CD4-positive, alpha-beta T cell treated with Interleukin-15 for 1 hour (primary cell): ENCODE data around the gene CELSR1.
A peak's percentile ranks its signal among the peaks of the same experiment; 100 is the strongest.

Experiments used
- DNase-seq: peaks from one replicate; pipeline ENCODE4 v3.0.0-alpha.2; 2020

CELSR1 gene, protein sequence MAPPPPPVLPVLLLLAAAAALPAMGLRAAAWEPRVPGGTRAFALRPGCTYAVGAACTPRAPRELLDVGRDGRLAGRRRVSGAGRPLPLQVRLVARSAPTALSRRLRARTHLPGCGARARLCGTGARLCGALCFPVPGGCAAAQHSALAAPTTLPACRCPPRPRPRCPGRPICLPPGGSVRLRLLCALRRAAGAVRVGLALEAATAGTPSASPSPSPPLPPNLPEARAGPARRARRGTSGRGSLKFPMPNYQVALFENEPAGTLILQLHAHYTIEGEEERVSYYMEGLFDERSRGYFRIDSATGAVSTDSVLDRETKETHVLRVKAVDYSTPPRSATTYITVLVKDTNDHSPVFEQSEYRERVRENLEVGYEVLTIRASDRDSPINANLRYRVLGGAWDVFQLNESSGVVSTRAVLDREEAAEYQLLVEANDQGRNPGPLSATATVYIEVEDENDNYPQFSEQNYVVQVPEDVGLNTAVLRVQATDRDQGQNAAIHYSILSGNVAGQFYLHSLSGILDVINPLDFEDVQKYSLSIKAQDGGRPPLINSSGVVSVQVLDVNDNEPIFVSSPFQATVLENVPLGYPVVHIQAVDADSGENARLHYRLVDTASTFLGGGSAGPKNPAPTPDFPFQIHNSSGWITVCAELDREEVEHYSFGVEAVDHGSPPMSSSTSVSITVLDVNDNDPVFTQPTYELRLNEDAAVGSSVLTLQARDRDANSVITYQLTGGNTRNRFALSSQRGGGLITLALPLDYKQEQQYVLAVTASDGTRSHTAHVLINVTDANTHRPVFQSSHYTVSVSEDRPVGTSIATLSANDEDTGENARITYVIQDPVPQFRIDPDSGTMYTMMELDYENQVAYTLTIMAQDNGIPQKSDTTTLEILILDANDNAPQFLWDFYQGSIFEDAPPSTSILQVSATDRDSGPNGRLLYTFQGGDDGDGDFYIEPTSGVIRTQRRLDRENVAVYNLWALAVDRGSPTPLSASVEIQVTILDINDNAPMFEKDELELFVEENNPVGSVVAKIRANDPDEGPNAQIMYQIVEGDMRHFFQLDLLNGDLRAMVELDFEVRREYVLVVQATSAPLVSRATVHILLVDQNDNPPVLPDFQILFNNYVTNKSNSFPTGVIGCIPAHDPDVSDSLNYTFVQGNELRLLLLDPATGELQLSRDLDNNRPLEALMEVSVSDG (N-terminal part only)

DNA sequence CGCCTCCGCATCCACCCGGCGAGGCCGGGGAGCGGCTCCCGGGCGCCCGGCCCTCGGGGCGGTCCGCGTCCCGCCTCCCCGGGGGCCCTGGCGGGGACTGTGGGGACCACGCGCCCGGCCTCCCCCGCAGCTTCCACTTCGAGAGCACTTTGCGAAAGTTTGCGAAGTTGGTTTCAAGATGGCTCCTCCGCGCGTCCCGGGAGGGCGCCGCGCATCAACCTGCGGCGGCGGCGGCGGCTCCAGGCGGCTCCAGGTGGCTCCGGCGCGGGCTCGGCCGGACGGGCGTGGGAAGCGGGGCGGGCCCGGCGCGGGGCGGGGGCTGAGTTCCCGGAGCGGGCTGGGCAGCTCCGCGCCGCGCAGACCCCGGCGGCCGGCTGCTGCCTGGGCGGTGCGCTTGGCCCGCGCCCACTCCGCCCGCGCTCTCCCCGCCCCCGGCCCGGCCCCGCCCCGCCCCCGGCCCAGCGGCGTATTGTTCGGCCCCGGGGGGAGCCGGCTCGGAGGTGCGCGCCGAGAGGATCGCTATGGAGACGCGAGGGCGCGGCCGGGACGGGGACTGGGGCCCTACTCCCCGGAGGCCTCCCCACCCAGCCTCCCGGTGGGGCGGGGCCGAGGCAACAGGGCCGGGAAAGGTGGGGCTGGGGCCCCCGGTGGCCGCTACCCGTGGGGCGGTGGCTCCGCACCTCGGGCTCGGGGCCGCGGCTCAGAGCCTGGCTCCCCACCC, at the start of gene CELSR1:
TSS of gene CELSR1 (minus strand) at position 396 of the 721 bp plus-strand sequence. CDS start 450 bp downstream, outside the sequence.
- no peak for DNase-seq

DNA sequence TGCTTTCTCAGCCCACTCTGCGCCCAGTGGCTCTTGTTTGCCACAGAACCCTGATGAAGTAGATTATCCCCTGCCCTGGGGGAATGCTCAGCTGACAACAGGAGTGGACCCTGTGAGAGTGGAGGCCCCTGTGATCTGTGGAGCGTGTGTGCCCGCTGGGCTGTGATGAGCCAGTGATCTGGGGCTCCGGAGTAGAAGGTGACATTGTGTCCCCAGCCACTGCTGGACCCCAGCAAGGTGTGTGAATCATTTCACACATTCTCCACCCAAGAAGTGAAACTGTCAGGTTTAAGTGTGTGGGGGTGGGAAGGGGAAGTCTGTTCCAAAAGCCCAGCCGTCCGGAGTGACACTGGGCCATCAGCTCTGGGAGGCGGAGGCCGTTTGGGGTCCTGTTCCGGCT, 49.6 kb upstream of the CELSR1 start:
- DNase-seq = peak; percentile 38

DNA sequence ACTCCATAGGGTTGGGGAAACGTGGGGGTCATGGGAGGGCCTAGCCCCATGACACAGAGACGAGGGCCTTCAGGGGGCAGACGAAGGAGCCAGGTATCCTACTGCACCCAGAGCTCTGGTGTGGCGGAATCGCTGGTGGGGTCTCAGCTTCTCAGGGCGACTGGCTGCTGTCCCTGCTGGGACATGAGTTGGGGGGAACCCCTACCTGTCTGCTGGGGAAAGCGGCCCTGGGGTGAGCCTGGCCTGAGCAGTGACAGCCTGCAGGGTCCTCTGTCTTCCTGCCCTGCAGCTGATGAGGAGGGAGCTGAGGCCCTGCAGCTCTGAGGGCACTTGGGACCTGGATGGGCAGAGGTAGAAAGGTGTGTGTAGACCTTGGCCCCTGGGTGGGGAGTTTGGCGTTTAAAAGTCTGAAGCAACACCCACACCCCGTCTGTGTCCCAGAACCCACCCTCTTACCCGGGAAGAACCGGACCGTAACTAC, 49.2 kb upstream of the CELSR1 start:
- no peak for DNase-seq

DNA sequence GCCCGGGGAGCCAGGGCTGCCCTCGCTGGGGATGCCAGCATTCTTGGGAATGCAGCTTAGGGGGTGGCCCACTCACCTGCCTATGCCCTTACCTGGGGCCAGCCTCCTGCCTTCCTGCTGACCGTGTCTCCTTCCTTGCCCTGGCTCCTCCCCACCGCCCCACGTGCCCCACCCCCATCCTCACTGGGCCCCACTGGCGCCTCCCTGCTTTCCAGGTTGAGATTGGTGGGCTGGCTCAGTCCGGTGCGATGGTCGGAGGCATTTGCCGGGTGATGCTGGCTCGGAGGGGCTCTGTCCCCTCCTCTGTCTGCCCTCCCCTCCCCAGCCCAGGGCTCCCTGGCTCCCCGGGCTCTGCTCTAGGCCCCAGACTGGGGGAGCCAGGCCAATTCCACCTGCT, 48.7 kb upstream of the CELSR1 start:
- DNase-seq = no peak

DNA sequence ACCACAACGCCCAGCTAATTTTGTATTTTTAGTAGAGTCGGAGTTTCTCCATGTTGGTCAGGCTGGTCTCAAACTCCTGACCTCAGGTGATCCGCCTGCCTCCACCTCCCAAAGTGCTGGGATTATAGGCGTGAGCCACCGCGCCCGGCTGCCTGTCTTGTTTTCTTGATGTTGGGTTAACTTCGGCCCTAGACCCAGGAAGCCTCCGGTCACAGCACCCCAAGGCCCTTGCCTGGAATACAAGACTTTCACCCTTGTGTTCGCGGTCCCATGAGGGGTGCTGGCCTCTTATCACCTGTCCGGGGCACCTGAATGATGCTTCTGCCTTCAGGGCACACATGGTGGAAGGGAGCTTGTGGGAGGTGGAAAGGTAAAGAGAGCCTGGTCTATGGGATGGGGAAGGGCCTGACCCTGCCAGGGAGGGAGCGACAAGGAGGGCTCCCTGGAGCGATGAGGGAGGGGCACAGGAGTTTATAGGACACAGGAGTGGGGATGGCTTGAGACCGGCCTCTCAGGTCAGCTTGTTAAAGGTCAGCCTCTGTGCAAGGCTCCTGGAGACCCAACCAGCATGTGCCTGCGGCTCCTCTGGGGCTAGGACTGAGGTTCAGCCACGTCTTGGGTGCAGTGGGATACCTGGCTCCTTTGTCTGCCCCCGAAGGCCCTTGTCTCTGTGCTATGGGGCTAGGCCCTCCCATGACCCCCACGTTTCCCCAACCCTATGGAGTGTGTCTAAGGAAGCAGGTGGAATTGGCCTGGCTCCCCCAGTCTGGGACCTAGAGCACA, 48.1 kb upstream of the CELSR1 start:
- no peak for DNase-seq

DNA sequence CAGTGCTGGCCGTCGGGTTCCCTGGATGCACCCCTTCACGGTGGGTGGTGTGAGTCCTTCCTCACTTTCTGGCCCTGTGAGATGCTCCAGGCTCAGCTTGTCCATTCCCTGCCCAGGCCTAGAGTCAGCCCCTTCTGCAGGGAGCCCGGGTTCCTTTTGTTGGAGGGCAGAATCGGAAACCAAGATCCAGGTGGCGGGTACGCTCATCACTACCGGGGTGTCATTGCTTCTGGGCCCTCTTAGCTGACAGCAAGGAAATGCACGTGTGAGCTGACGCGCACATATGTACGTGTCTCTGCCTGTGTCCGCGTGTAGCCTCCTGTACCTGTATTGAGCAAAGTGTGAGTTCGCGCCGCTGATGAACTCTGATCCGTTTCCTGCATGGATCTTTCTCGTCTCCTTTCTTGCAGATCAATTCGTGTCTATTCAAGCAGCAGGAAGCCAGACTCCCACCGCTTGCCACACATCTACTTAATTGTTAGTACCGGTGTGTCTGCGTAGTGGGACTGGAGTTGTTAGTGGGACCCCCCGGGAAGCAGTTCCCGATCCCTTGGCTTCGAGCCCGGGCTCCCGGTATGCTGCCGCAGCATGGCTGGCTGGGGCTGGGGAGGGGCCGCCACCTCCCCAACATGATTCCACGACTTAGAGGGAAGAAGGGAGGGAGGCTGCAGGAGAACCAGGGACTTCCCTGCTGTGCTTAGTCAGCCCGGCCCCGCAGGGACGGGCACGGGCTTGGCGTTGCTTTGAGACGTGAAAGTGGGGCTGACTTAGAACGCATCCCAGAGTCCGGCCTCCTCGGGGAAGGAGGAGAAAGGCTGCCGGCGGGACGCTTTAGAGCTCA, 46.9 kb upstream of the CELSR1 start:
- DNase-seq = no peak

DNA sequence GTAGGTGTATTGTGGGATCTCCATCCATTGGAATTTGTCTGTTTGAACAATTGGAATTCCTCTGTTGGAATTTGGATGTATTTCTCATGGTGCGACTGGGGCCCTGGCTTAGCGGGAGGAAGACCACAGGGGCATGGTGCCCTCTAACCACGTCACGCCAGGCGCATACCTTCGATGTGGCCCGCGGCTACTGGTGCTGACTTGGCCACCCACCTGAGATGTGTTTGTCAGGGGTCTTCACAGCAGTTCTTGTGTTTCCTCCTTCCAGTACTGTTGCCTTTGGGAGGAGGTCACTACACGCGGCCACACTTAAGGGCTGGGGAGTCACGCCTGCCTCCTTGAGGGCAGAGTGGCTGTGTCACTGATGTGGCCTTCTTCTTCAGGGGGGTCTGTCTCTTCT, 46.2 kb upstream of the CELSR1 start:
- DNase-seq = no peak

DNA sequence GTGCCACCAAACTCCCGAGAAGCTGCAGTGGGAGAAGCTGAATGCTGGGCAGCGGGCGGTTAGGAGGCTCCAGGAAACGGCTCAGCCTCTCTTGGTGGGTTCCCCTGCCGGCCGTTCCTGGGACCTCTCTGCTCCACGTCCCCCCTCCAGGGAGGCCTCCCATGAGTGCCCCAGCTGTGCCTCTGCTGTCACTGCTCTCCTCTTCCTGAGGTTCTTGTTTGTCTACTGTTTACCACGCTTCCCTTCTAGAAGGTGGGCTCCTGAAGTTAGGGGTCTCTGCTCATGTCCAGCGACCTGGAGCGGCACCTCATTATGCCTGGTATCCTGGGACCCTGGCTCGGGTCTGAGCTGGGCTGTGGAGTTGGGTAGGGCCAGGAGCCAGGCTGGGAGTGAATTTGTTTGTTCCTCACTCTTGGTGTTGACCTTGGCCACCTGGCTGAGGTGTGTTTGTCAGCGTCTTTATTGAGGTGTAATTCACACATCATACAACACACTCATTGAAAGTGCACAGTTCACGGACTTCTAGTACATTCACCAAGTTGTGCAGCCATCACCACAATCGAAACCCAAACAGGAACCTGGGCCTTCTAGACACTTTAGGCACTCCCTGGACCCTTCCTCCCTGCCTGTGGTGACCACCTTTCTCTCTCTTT, 45.0 kb upstream of the CELSR1 start:
- no peak for DNase-seq

DNA sequence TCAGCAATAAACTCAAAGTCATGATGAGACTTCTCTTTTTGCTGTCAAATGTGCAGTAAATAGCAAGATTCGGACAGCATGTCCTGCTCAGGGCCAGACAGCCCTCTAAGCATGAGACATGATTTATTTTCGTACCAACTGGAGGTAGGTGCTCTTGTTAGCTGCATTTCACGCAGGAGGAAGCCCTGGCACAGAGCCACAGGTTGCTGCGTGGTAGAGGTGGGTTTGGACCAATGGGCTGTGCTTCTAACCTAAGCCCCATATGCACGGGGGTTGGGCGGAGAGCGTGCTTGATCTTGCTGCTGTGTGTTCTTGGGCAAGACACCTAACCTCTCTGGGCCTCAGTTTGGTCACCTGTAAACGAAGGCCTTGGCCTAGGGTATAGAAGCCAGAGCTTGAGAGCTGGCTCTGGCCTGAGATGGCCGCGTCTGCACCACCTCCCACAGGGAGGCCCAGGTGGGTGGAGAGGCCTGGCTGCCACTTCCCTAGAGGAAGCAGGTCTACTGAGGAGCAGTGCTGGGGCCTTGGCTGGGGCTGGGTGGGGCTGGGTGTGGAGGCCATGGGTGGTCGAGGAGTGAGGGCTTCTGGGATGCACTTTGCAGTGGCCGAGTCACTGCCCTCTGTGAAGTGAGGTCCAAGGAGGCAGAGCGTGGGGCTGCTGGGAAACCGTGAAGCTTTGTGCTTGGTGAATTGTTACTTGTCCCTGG, 44.3 kb upstream of the CELSR1 start:
- no peak for DNase-seq

DNA sequence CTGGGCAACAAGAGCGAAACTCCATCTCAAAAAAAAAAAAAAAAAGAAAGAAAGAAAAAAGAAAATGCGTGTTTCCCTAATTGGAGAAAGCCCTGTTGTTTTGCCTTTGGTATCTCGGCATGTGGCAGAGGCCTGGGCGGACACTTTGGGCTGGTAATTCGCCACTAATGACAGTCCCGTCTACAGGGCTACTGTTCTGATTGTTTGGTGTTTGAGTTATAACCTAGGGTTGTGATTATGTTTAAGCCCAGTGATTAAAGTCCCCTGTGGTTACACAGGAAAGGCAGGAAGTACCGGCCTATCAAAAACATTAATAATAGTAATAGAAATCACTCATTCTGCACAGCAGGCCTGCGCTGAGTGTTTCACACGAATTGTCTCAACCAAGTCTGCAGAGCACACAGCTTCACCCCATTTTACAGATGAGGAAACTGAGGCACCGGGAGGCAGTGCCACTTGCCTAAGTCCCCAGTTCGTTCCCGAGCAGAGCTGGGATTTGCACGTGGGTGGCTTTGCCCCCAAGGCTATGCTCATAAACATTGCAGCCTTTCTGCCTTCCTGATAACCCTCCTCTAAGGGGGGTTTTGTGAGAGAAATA, 43.6 kb upstream of the CELSR1 start:
- no peak for DNase-seq

DNA sequence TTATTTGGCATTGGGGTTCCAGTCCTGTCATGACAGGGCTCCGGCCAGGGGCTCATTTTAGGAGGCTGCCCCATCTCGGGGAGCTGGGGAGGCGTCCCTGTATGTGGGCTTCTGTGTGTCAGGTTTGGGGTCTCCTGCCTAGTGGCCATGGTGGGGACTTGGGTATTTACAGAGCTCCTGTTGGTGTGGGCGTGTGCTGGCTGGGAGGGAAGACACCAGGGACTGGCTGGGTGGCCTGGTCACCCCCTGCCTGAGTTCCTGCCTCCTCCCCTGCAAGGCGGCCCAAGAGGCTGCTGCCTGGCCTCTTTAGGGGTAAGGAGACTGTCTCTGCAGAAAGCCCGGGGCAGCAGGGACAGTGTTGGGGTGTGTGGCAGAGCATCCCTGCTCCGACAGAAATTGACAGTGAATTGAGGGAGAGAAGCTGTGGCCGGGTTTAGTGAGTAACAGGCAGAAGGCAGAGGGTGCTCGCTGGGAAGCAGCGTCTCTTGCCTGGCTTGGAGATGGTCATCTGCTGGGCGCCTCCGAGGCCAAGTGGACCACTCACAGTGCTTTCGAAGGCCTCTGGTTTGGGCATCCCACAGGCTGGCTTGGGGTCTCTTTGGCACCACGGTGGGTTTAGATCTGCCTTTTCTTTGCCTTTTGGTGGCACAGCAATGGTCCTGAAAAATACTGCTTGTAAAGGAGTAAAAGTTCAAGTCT, 42.5 kb upstream of the CELSR1 start:
- DNase-seq = no peak

DNA sequence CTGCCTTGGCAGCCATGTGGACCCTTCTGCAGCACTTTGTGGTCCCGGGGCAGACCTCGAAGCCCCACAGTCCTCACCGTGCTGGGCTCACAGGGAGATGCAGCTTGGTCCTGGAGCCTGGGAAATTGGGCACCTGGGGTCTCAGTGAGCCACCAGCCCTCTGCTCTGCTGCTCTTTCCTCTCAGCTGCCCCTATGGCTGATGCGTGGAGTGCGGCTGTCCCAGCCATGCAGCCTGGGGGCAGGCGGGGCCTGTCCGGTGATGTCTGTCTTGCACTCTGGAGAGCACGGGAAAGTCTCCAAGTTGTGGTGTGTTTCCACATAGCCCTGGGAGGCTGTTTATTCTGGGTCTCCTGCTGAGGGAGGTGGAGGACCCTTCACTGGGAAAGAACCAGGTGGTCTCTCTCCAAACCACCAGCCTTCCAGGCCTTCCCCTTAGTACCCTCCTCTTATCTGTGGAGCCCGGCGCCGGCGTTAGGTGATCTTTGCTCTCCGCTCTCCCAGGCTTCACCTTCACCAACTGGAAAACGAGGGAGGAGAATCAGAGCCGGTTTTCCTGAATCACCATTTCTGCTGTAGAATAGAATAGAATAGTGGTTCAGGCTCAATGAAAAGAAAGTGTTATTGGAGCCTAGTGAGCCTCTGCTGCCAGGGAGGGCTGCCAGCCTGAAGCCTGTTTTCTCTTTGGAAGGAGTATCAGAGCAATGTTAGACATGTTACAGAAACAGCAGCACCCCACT, 41.6 kb upstream of the CELSR1 start:
- peak; percentile 14 for DNase-seq

DNA sequence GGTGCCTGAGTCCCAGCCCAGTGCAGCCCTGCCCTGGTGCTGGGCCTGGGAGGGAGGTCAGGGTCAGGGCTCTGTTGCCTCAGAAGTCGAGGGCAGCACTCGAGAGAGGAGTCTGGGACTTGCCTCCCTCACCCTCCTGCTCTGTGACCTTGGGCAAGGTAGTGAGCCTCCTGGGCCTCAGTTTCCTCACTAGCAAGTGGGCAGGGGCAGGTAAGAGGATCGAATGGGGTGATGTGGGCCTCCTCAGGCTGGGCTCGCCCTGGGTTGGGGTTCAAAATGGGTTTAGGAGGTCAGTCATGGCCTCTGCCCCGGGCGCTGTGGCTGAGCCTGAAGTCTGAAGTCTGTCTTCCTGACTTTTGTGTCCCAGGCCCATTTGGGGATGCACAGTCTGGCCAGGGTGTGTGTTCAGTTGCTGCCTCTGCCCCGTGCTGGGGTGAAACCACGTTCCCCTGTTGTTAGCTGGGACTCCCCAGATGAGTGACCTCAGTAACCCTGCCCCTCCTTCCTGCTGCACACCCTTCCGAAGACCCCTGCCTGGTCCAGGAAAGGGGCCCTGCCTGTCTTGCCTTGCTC, 40.9 kb upstream of the CELSR1 start:
- peak; percentile 17 for DNase-seq

DNA sequence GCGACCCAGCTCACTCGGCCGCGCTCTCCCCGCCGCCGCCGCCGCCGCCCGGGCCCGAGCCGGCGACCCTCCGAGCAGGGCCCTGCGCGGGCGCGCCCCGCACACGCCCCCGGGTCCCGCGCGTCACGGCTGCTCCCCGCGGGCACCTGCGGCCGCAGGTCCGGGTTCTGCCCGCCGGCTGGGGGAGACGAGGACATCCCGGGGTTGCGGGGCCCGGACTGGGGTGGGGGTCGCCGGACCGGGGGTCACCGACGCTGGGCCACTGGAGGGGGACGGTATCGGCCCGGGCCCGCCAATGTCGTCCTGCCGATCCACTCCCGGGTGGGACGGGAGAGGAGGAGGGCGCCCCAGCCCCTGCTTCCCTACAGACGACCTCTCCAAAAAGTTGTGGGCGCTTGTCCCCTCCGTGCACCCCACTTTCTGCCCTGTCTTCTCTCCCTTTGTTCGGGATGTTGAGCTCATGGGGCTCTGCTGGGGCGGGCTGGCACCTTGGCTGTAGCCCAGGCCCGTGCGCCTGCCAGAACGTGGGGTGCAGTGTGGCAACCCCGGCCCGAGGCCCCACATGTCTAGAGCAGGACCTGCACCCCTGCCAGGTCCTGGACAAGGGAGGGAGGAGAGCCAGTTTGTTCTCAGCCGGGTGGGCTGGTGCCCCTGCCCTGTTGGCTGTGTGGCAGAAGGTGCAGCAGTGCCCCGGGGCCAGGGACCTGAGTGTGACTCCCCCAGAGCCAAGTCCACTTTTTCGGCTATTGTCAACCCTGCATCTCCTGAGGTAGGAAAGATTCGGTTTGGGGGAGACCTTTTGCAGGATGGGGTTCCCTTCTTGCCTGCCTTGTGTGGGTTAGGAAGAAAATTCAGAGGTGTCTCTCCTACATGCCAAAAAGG, 40.2 kb upstream of the CELSR1 start:
- peak; percentile 18 for DNase-seq

DNA sequence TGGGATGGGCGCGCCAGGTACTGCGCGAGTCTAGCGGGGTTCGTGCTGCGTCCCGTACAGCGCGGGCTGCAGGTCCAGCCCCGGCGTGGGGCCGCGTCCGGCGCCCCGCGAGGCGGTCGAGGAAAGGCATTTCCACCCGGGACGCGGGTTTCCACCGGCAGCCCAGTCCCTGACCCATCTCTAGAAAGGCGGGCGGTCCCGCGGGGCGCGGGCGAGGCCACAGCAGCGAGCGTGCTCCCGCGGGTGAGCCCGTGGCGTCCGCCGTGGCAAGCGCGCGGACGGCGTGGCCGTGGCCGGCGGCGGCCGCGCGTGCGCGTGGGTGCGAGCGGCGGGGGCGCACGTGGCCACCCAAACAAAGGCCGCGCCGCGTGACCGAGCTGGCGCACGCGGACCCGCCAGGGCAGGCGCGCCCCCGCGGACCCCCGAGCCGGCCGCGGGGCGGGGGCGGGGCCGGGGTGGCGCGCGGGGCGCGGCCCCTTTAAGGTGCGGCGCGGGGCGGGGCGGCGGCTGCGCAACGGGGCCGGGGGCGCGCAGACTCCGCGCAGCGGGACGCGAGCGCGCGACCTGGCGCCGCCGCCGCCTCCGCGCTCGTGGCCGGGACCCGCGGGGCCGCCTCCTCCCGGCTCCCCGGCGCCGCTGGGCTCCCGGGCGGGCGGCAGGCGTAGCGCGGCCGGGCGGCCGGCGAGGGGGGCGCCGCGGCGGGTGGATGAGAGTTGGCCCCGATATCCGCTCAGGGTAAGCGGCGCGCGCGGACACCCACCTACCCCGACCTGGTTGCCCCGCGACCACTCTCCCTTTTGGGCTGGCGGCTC, 39.3 kb upstream of the CELSR1 start:
- peak; percentile 52 for DNase-seq
